Stimulated activated CD8-positive, alpha-beta memory T cell treated with anti-CD3 and anti-CD28 coated beads, Interleukin-7, amount 100 ng/mL, for 1 hour (primary cell): ENCODE results near the gene SGMS2.

Experiments
- DNase-seq, 2 donors: peaks; one replicate each; pipeline ENCODE4 v3.0.0-alpha.2; 2020; ENCODE audit warnings: low read depth in 2 of 2

The SGMS2 gene

GRCh38 chr4:107824350-107825071, at the start of gene SGMS2:
SGMS2 (plus strand) TSS chr4:107824932; CDS start chr4:107895554, 70,622 bp downstream.
- DNase-seq: no peak

GRCh38 chr4:107777890-107778289, 46.8 kb upstream of the SGMS2 start:
- no peak for DNase-seq

GRCh38 chr4:107778784-107779530, 45.8 kb upstream of the SGMS2 start:
- no peak for DNase-seq

GRCh38 chr4:107780665-107781064, 44.1 kb upstream of the SGMS2 start:
- no peak for DNase-seq

GRCh38 chr4:107791902-107792301, 32.8 kb upstream of the SGMS2 start:
- no peak for DNase-seq

- DNase-seq: no peak
Observed at GRCh38 chr4:107792711-107793110, 32.0 kb upstream of the SGMS2 start.

- no peak for DNase-seq
Observed at GRCh38 chr4:107793996-107794395, 30.7 kb upstream of the SGMS2 start.

GRCh38 chr4:107799669-107800450, 24.9 kb upstream of the SGMS2 start:
- no peak for DNase-seq

- DNase-seq: no peak
Observed at GRCh38 chr4:107800706-107801105, 24.0 kb upstream of the SGMS2 start.

GRCh38 chr4:107801766-107802211, 22.9 kb upstream of the SGMS2 start:
- no peak for DNase-seq

- DNase-seq: no peak
Observed at GRCh38 chr4:107804956-107805355, 19.8 kb upstream of the SGMS2 start.

GRCh38 chr4:107806196-107806595, 18.5 kb upstream of the SGMS2 start:
- no peak for DNase-seq

- DNase-seq: no peak
Observed at GRCh38 chr4:107808572-107808971, 16.2 kb upstream of the SGMS2 start.

GRCh38 chr4:107809210-107809609, 15.5 kb upstream of the SGMS2 start:
- no peak for DNase-seq

- no peak for DNase-seq
Observed at GRCh38 chr4:107814758-107815157, 10.0 kb upstream of the SGMS2 start.

GRCh38 chr4:107815158-107815557, 9.6 kb upstream of the SGMS2 start:
- no peak for DNase-seq

- DNase-seq: no peak
Observed at GRCh38 chr4:107818301-107818910, 6.3 kb upstream of the SGMS2 start.

GRCh38 chr4:107823870-107824349, 822 bp upstream of the SGMS2 start:
- no peak for DNase-seq

- no peak for DNase-seq
Observed at GRCh38 chr4:107825072-107825824, 516 bp downstream of the SGMS2 start.

GRCh38 chr4:107826421-107826980, 1.8 kb downstream of the SGMS2 start:
- DNase-seq: no peak
